Sigmoid colon (tissue), 7 donors: ENCODE results near the gene CRYGS. TPM values are rescaled to one million over a fixed set of nuclear protein-coding genes. Genes with fewer than 3 reads are reported as not detected.

Source experiments
- DNase-seq: peaks from one replicate; pipeline ENCODE4 v3.0.0-alpha.2; 2019
- H3K27ac ChIP-seq, 4 donors: fragments of 200-600 bp; sonication (generic); one replicate each; pipeline ENCODE4 v1.5.1; 2016 to 2019; ENCODE audit warnings: mild to moderate bottlenecking in 1 of 4
- H3K27me3 ChIP-seq, 3 donors: fragments of 200-600 bp; sonication (generic); one replicate each; pipeline ENCODE4 v1.5.1; 2019; ENCODE audit warnings: mild to moderate bottlenecking in 1 of 3
- H3K36me3 ChIP-seq, 4 donors: fragments of 200-600 bp; sonication (generic); one replicate each; pipeline ENCODE4 v1.5.1; 2016 to 2019
- H3K4me1 ChIP-seq, 4 donors: fragments of 200-600 bp; sonication (generic); one replicate each; pipeline ENCODE4 v1.5.1; 2017 to 2019
- H3K4me3 ChIP-seq, 4 donors: fragments of 200-600 bp; sonication (generic); one replicate each; pipeline ENCODE4 v1.5.1; 2017 to 2019; ENCODE audit warnings: mild to moderate bottlenecking in 2 of 4, moderate library complexity in 1 of 4
- H3K9me3 ChIP-seq, 4 donors: fragments of 200-600 bp in 3 of 4; sonication (generic) in 3 of 4; one replicate each; pipeline versions ENCODE4 v1.5.1 to v1.6.1; 2013 to 2019
- CTCF ChIP-seq, 4 experiments: fragments of 450-650 bp in 3 of 4; fragments of 200-600 bp in 1 of 4; IDR thresholded peaks; one replicate each; pipeline ENCODE4 v1.5.1; 2016 to 2019; ENCODE audit warnings: antibody characterized with exemption in 4 of 4, mild to moderate bottlenecking in 3 of 4, moderate library complexity in 2 of 4
- EP300 ChIP-seq, 4 donors: sonication (generic); formaldehyde crosslinking; IDR thresholded peaks; one replicate each; pipeline ENCODE4 v1.6.1; 2017; ENCODE audit warnings: antibody characterized with exemption in 4 of 4
- POLR2A ChIP-seq, 2 donors: fragments of 450-650 bp; IDR thresholded peaks; one replicate each; pipeline ENCODE4 v1.6.1; 2016; ENCODE audit warnings: antibody characterized with exemption in 2 of 2, mild to moderate bottlenecking in 2 of 2, moderate library complexity in 2 of 2
- POLR2AphosphoS5 ChIP-seq, 4 donors: sonication (generic); formaldehyde crosslinking; IDR thresholded peaks; one replicate each; pipeline ENCODE4 v1.6.1; 2017; ENCODE audit warnings: antibody characterized with exemption in 4 of 4
- whole genome bisulfite sequencing, 2 donors: extraction: QIAGEN DNeasy Blood & Tissue Kit; methylation state at CpG; one replicate each; pipeline ENCODE4 v1.1.7; 2013; 5-methylcytosine and 5-hydroxymethylcytosine counted together
- intact Hi-C: fragments of 100-400 bp; cut with DNase I; formaldehyde crosslinking; loops from one replicate; pipeline ENCODE4 v1.15.1; 2023
- polyA plus RNA-seq, 3 donors: library from polyadenylated mRNA; stranded (reverse); fragments of 200-250 nt; gene quantifications; one replicate each; pipeline ENCODE4 v1.2.3, GENCODE V29; 2013
- total RNA-seq, 4 donors: library from RNA; depleted of rRNA; stranded (reverse); fragments of >200 nt; gene quantifications; one replicate each; pipeline ENCODE4 v1.1.0, GENCODE V29; 2016
- donor health status: healthy with polysubstance abuse.
- donor health status: Bipolar disorder and iron deficiency.
- donor health status: healthy.

CRYGS gene
- total and polyA plus RNA-seq, 7 donors = 1.5 to 5.0 (median 3.1) TPM; not detected in 2

- no peak for DNase-seq
- Histone ChIP-seq H3K9me3 (no peaks in the 10 kb centered on the region), H3K27ac (peak overlapping the region in 1 of 4 donors; percentile 2), H3K4me1 (no peaks in the 10 kb centered on the region), H3K4me3 (no peak overlapping the region), H3K36me3 (no peaks in the 10 kb centered on the region), H3K27me3 (no peaks in the 10 kb centered on the region)
- intact Hi-C loops = no loop called here
- no peak for TF ChIP-seq CTCF (IDR thresholded peaks at IDR 0.05)
- TF ChIP-seq POLR2A (IDR thresholded peaks at IDR 0.05) = no peak
- no peak for TF ChIP-seq EP300 (IDR thresholded peaks at IDR 0.05)
- no peak for TF ChIP-seq POLR2AphosphoS5 (IDR thresholded peaks at IDR 0.05)
- WGBS, 2 donors = 77 to 88% methylated on average over 4 of the region's 4 CpGs
These were observed 51.7 kb downstream of the CRYGS start for GRCh38 chr3:186492385-186492984.

GRCh38 chr3:186489507-186489906 is 54.7 kb downstream of the CRYGS start:
- Histone ChIP-seq H3K27me3 (no peaks in the 10 kb centered on the region), H3K9me3 (no peaks in the 10 kb centered on the region), H3K4me1 (no peaks in the 10 kb centered on the region), H3K4me3 (no peak overlapping the region), H3K36me3 (no peaks in the 10 kb centered on the region), H3K27ac (no peak overlapping the region)
- no peak for DNase-seq
- TF ChIP-seq EP300 (IDR thresholded peaks at IDR 0.05) = no peak
- no peak for TF ChIP-seq POLR2AphosphoS5 (IDR thresholded peaks at IDR 0.05)
- TF ChIP-seq POLR2A (IDR thresholded peaks at IDR 0.05) = no peak
- TF ChIP-seq CTCF (IDR thresholded peaks at IDR 0.05) = no peak
- intact Hi-C loops = no loop called here
- WGBS, 2 donors = 89 to 93% methylated on average over 4 of the region's 4 CpGs

Other genes starting within 250 kb of the CRYGS start
- 10 to 100 TPM in 3 of 4 donors, 1 to 10 TPM in 1; 6.1 to 30.7 (median 10.2) TPM for gene DGKG, start 182.1 kb downstream of the CRYGS start, total RNA-seq
- under 1 TPM; 0.60 to 0.74 (median 0.69) TPM for gene DGKG, start 182.1 kb downstream of the CRYGS start, polyA plus RNA-seq
- 10 to 100 TPM in 3 of 4 donors, 1 to 10 TPM in 1; 9.7 to 14.3 (median 11.4) TPM for gene TBCCD1, start 23.0 kb upstream of the CRYGS start, total RNA-seq
- 1 to 10 TPM; 4.9 to 6.6 (median 6.3) TPM for gene TBCCD1, start 23.0 kb upstream of the CRYGS start, polyA plus RNA-seq
- 10 to 100 TPM; 17.2 to 33.1 (median 26.2) TPM for gene DNAJB11, start 26.3 kb upstream of the CRYGS start, total RNA-seq
- 10 to 100 TPM; 10.8 to 73.3 (median 19.0) TPM for gene DNAJB11, start 26.3 kb upstream of the CRYGS start, polyA plus RNA-seq
- gene AHSG, start 68.7 kb upstream of the CRYGS start, total RNA-seq = not detected
- gene AHSG, start 68.7 kb upstream of the CRYGS start, polyA plus RNA-seq = under 1 TPM in 1 of 3 donors, not detected in 2; 0.04 TPM
- not detected for gene FETUB, start 96.0 kb upstream of the CRYGS start, total RNA-seq
- under 1 TPM in 1 of 3 donors, not detected in 2; 0.46 TPM for gene FETUB, start 96.0 kb upstream of the CRYGS start, polyA plus RNA-seq
- gene HRG, start 121.6 kb upstream of the CRYGS start, total RNA-seq = not detected
- gene HRG, start 121.6 kb upstream of the CRYGS start, polyA plus RNA-seq = under 1 TPM in 1 of 3 donors, not detected in 2; 0.04 TPM
- gene KNG1, start 173.0 kb upstream of the CRYGS start, total RNA-seq = not detected
- 1 to 10 TPM in 1 of 3 donors, under 1 TPM in 1, not detected in 1; 0.35 to 1.2 TPM for gene KNG1, start 173.0 kb upstream of the CRYGS start, polyA plus RNA-seq
- gene EIF4A2, start 239.2 kb upstream of the CRYGS start, total RNA-seq = 1,000 to 10,000 TPM in 1 of 4 donors, 100 to 1,000 TPM in 3; 632 to 1,010 (median 767) TPM
- 100 to 1,000 TPM; 305 to 428 (median 372) TPM for gene EIF4A2, start 239.2 kb upstream of the CRYGS start, polyA plus RNA-seq